Measurements from ENCODE around the gene PPM1H. TPM values are rescaled to one million over a fixed set of nuclear protein-coding genes. Genes with fewer than 3 reads are reported as not detected.

The PPM1H gene
- total RNA-seq, 1 donor from 2014 or later = 21.6 TPM

DNA sequence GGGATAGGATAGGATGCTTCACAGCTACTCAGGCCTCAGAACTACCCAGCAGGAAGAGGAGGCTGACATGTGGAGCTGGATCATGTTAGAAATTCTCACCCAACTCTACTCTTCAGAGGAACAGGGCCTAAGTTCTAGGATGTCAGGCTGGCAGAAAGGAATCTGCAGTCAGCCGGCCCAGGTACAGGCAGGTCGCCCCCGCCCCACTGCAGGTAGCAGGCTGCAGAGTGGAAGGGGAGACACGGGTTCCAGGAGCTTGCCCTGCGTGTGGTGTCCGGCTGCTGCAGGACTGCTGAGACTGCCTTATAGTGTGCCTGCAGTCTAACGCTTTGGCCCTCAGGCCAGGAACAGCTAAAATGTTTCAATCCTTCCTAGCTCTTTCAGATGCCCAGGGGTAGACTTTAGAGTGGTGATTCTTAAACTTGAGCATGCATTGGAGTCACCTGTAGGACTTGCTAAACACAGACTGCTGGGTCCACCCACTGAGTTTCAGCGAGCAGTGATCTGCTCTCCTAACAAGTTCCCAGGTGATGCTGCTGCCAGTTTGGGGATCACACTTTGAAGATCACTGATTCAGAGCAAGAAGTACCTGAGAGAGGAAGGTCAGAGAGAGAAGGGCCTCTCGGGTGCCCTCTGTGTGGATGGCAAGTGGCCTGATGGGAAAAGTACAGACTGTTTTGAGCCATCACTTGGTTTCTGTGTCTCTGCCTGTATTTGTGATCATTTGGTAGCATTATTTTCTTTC lies 153.6 kb downstream of the PPM1H start:
- H3K4me3 ChIP-seq (ENCODE audit: low read depth, low read length) = no peak overlapping the region
- DNase-seq (ENCODE audit: low read depth) = no peak
- no peaks in the 10 kb centered on the region for H3K27me3 ChIP-seq (ENCODE audit: control insufficient read depth, insufficient read depth, low read length)
- H3K36me3 ChIP-seq (ENCODE audit: control insufficient read depth, insufficient read depth, low read length) = no peaks in the 10 kb centered on the region
- TF ChIP-seq, protein P1, sequence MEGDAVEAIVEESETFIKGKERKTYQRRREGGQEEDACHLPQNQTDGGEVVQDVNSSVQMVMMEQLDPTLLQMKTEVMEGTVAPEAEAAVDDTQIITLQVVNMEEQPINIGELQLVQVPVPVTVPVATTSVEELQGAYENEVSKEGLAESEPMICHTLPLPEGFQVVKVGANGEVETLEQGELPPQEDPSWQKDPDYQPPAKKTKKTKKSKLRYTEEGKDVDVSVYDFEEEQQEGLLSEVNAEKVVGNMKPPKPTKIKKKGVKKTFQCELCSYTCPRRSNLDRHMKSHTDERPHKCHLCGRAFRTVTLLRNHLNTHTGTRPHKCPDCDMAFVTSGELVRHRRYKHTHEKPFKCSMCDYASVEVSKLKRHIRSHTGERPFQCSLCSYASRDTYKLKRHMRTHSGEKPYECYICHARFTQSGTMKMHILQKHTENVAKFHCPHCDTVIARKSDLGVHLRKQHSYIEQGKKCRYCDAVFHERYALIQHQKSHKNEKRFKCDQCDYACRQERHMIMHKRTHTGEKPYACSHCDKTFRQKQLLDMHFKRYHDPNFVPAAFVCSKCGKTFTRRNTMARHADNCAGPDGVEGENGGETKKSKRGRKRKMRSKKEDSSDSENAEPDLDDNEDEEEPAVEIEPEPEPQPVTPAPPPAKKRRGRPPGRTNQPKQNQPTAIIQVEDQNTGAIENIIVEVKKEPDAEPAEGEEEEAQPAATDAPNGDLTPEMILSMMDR (IDR thresholded peaks at IDR 0.05; ENCODE audit: insufficient read depth, low read length, poor library complexity, severe bottlenecking) = no peak

DNA sequence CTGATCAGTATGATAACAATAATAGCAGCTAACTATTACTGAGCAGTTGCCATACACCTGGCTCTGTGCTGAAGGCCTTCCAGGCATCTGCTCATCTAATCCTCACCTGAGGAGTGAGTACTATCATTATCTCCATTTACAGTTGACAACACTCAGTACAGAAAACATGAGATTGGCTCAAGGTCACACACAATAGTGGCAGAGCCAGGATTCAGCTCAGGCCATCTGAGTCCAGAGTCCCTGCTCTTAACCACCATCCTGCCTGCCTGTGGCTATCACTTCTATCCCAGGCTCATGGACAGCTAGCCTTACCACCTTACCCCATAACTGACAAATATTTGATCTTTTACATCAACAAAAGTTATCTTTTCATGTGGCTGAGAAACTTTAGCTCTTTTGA lies 155.5 kb downstream of the PPM1H start:
- no peak overlapping the region for H3K4me3 ChIP-seq (ENCODE audit: low read depth, low read length)
- no peaks in the 10 kb centered on the region for H3K27me3 ChIP-seq (ENCODE audit: control insufficient read depth, insufficient read depth, low read length)
- no peak for DNase-seq (ENCODE audit: low read depth)
- no peaks in the 10 kb centered on the region for H3K36me3 ChIP-seq (ENCODE audit: control insufficient read depth, insufficient read depth, low read length)
- TF ChIP-seq, protein P1 (IDR thresholded peaks at IDR 0.05; ENCODE audit: insufficient read depth, low read length, poor library complexity, severe bottlenecking) = no peak

DNA sequence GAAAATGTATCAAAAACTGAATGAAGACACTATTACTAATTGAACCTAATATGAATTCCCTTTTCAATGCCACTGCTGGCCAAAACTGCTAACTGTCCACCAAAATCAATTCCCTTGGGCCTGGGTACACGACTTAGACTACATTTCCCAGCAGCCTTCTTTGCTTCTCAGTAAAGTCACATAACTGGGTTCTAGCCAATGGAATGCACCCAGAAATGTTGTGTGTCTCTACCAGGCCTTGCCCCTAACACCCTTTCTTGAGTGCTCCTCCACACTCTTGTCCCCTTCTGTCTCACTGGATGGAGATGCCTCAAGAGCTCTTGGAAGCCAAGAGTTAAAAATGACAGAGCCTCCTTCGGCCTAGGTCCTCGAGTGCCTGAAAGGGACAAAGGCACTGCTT lies 156.8 kb downstream of the PPM1H start:
- no peak overlapping the region for H3K4me3 ChIP-seq (ENCODE audit: low read depth, low read length)
- H3K27me3 ChIP-seq (ENCODE audit: control insufficient read depth, insufficient read depth, low read length) = no peaks in the 10 kb centered on the region
- no peaks in the 10 kb centered on the region for H3K36me3 ChIP-seq (ENCODE audit: control insufficient read depth, insufficient read depth, low read length)
- TF ChIP-seq, protein P1 (IDR thresholded peaks at IDR 0.05; ENCODE audit: insufficient read depth, low read length, poor library complexity, severe bottlenecking) = no peak
- DNase-seq (ENCODE audit: low read depth) = no peak

DNA sequence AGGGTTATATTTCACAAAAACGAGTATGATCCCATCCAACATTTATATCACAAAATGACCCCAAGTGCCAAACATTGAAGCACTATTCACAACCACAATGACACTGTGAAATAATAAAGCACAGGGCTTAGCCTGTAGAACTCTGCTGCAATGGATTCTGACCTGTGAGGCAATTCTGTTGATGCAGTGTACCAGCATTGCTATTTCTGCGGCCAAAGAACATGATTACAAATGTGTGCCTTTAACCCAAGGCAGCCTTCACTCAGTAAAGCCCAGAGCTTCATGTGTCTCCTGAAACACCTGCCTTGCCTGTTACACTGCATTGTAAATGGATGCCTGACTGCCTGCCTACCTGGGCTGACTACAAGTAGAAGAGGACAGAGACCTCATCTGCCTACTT lies 158.0 kb downstream of the PPM1H start:
- H3K27me3 ChIP-seq (ENCODE audit: control insufficient read depth, insufficient read depth, low read length) = no peaks in the 10 kb centered on the region

DNA sequence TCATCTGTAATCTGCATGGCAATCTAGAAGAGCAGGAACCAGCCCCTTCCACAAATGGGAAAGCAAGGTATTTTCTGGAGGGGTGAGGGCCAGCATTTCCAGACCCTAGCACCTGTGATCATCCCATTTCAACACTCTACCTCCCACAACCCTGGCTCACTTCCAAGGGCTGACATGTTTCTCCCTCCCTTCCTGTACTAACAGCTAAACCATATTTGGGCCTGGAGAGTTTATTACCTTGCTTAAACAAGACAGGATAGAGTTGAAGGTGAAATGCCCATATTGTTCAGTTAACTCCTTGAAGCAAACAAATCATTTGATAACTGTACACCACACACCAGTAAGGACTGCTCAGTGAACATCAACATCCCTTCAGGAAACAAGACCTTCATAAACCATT lies 158.4 kb downstream of the PPM1H start:
- DNase-seq (ENCODE audit: low read depth) = no peak
- Histone ChIP-seq H3K27me3 (ENCODE audit: control insufficient read depth, insufficient read depth, low read length) (no peaks in the 10 kb centered on the region), H3K4me3 (ENCODE audit: low read depth, low read length) (no peak overlapping the region), H3K36me3 (ENCODE audit: control insufficient read depth, insufficient read depth, low read length) (no peaks in the 10 kb centered on the region)
- TF ChIP-seq, protein P1 (IDR thresholded peaks at IDR 0.05; ENCODE audit: insufficient read depth, low read length, poor library complexity, severe bottlenecking) = no peak

More for the DNA sequence above, 158.0 kb downstream of the PPM1H start:
- TF ChIP-seq, protein P1 (IDR thresholded peaks at IDR 0.05; ENCODE audit: insufficient read depth, low read length, poor library complexity, severe bottlenecking) = no peak
- no peak for DNase-seq (ENCODE audit: low read depth)
- no peaks in the 10 kb centered on the region for H3K36me3 ChIP-seq (ENCODE audit: control insufficient read depth, insufficient read depth, low read length)
- no peak overlapping the region for H3K4me3 ChIP-seq (ENCODE audit: low read depth, low read length)

DNA sequence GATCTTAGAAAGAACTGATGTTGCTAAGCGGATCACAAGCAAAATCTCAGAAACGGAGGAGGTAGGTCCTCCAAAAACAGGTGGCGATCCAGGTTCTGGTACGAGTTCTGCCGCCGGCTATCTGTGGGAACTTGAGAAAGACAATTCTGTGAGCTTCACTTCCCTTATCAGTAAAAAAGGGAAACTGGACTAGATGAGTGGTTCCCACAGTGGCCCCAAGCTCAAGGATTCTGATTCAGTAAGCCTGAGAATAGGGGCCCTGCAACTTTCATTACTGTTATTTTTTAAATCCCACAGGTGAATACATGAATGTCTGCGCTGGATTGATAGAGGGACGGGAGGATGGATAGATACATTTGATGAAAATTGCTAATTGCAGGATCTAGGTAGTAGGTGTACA lies 160.2 kb downstream of the PPM1H start:
- H3K36me3 ChIP-seq (ENCODE audit: control insufficient read depth, insufficient read depth, low read length) = no peaks in the 10 kb centered on the region
- no peak for DNase-seq (ENCODE audit: low read depth)
- TF ChIP-seq, protein P1 (IDR thresholded peaks at IDR 0.05; ENCODE audit: insufficient read depth, low read length, poor library complexity, severe bottlenecking) = no peak
- H3K4me3 ChIP-seq (ENCODE audit: low read depth, low read length) = no peak overlapping the region
- H3K27me3 ChIP-seq (ENCODE audit: control insufficient read depth, insufficient read depth, low read length) = no peaks in the 10 kb centered on the region

All from kidney epithelial cell (primary cell).